Glutamatergic neuron (in vitro differentiated cells): Measurements from ENCODE around the gene DEFB116. TPM values are rescaled to one million over a fixed set of nuclear protein-coding genes. Genes with fewer than 3 reads are reported as not detected.

Experiments
- DNase-seq: peaks from one replicate; pipeline ENCODE4 v3.0.0; 2022
- H3K27ac Mint-ChIP-seq: one replicate; pipeline ENCODE4 v1.8.0; 2020; ENCODE audit warnings: mild to moderate bottlenecking, mixed read lengths, inconsistent platforms; ENCODE audit not compliant: unreplicated experiment
- H3K27me3 Mint-ChIP-seq: one replicate; pipeline ENCODE4 v1.8.0; 2020; ENCODE audit warnings: mild to moderate bottlenecking, moderate library complexity, mixed read lengths, inconsistent platforms; ENCODE audit not compliant: unreplicated experiment
- H3K36me3 Mint-ChIP-seq: one replicate; pipeline ENCODE4 v1.8.0; 2020; ENCODE audit warnings: mild to moderate bottlenecking, mixed read lengths, inconsistent platforms; ENCODE audit not compliant: unreplicated experiment
- H3K4me1 Mint-ChIP-seq: one replicate; pipeline ENCODE4 v1.8.0; 2020; ENCODE audit warnings: mild to moderate bottlenecking, low read depth, mixed read lengths, inconsistent platforms; ENCODE audit not compliant: unreplicated experiment
- H3K4me3 Mint-ChIP-seq: one replicate; pipeline ENCODE4 v1.8.0; 2020; ENCODE audit warnings: mild to moderate bottlenecking, mixed read lengths, inconsistent platforms; ENCODE audit not compliant: unreplicated experiment
- H3K9me3 Mint-ChIP-seq: one replicate; pipeline ENCODE4 v1.8.0; 2020; ENCODE audit warnings: mild to moderate bottlenecking, moderate library complexity, mixed read lengths, inconsistent platforms; ENCODE audit not compliant: unreplicated experiment
- total RNA-seq: library from RNA; stranded (reverse); fragmentation: NEBNext Ultra II Directional; extraction: Animal tissue kit (Norgen Biotek cat#: 25700); gene quantifications from one replicate; pipeline ENCODE4 v1.2.1, GENCODE V29; 2021; ENCODE audit not compliant: unreplicated experiment
- TF ChIP-seq, protein P1 (sequence below): fragments of 200-600 bp; sonication (generic); IDR thresholded peaks from one replicate; pipeline ENCODE4 v1.5.0; 2021; ENCODE audit not compliant: partially characterized antibody, unreplicated experiment

The DEFB116 gene
- total RNA-seq, 1 donor from 2014 or later, result not detected

DNA sequence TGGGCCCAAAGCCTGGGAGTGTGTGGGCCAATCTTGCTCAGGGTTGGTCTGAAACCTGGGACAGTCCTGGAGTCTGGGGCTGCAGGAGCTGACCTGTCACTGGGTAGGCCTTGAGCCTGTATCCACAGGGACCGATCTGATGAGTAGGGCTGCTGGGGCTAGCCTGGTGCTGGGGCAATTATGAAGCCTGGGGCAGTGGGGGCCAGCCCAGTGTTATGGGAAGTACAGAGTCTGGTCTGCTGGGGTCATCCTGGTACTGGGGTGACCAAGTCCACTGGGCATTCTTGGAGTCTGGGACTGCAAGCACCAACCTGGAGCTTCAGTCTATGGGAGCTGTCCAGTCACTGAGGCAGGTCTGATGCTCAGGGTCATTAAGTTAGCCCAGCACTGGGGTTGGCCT, 30.2 kb downstream of the DEFB116 start:
- peaks cover 10% of the 10 kb centered on the region for H3K27me3 Mint-ChIP-seq
- H3K4me1 Mint-ChIP-seq, result no peaks in the 10 kb centered on the region
- TF ChIP-seq, protein P1, sequence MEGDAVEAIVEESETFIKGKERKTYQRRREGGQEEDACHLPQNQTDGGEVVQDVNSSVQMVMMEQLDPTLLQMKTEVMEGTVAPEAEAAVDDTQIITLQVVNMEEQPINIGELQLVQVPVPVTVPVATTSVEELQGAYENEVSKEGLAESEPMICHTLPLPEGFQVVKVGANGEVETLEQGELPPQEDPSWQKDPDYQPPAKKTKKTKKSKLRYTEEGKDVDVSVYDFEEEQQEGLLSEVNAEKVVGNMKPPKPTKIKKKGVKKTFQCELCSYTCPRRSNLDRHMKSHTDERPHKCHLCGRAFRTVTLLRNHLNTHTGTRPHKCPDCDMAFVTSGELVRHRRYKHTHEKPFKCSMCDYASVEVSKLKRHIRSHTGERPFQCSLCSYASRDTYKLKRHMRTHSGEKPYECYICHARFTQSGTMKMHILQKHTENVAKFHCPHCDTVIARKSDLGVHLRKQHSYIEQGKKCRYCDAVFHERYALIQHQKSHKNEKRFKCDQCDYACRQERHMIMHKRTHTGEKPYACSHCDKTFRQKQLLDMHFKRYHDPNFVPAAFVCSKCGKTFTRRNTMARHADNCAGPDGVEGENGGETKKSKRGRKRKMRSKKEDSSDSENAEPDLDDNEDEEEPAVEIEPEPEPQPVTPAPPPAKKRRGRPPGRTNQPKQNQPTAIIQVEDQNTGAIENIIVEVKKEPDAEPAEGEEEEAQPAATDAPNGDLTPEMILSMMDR, result no peak
- peaks cover 31% of the 10 kb centered on the region for H3K36me3 Mint-ChIP-seq
- no peak for DNase-seq
- no peak overlapping the region for H3K4me3 Mint-ChIP-seq
- H3K9me3 Mint-ChIP-seq, result peaks cover 42% of the 10 kb centered on the region
- H3K27ac Mint-ChIP-seq, result no peak overlapping the region

DNA sequence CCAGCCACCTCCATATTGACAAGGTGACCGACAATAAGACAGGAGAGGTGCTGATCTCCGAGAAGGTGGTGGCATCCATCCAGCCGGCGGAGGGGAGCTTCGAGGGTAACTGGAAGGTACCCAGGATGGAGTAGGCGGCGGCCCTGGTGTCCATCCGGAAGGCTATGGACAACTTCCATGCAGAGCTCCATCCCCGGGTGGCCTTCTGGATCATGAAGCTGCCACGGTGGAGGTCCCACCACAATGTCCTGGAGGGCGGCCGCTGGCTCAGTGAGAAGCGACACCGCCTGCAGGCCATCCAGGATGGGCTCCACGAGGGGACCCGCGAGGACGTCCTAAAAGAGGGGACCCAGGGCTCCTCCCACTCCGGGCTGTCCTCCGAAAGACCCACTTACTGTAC, 33.9 kb downstream of the DEFB116 start:
- Mint-ChIP-seq H3K4me1 (no peaks in the 10 kb centered on the region), H3K27ac (no peak overlapping the region), H3K9me3 (peaks cover 56% of the 10 kb centered on the region), H3K4me3 (no peak overlapping the region), H3K27me3 (peaks cover 20% of the 10 kb centered on the region), H3K36me3 (peaks cover 47% of the 10 kb centered on the region)
- no peak for DNase-seq
- TF ChIP-seq, protein P1, result no peak

DNA sequence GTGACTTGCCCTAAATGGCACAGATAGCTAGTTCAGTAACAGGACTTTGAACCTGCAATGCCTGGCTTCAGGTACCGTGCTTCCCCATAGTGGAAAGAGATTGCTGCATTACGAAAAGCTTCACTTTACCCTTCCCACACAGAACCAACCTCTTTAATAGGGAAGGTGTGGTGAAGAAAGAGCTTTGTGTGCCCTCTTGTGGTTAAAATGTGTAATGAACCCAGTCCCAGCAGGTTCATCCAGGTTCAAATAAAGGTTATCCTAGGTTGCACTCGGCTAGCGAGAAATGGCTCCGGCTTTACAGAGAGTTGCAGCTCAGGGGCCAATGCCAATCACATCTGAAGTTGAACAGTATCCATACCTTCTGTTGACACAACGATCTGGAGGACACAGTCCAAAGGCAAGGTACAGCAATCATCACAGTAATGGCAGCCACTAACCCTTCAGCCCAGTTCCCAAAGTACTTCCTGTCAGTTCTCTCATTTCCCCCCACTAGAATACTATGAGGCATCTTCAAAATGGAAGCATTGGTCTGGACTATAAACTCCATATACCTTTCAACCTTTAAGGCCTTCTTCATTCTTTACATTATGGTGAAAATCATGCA, 48.0 kb downstream of the DEFB116 start:
- no peak for DNase-seq
- peaks cover 42% of the 10 kb centered on the region for H3K36me3 Mint-ChIP-seq
- H3K4me3 Mint-ChIP-seq, result no peak overlapping the region
- peaks cover 24% of the 10 kb centered on the region for H3K9me3 Mint-ChIP-seq
- TF ChIP-seq, protein P1, result peak; percentile 77
- H3K4me1 Mint-ChIP-seq, result no peaks in the 10 kb centered on the region
- H3K27ac Mint-ChIP-seq, result no peak overlapping the region
- H3K27me3 Mint-ChIP-seq, result peaks cover 2% of the 10 kb centered on the region

DNA sequence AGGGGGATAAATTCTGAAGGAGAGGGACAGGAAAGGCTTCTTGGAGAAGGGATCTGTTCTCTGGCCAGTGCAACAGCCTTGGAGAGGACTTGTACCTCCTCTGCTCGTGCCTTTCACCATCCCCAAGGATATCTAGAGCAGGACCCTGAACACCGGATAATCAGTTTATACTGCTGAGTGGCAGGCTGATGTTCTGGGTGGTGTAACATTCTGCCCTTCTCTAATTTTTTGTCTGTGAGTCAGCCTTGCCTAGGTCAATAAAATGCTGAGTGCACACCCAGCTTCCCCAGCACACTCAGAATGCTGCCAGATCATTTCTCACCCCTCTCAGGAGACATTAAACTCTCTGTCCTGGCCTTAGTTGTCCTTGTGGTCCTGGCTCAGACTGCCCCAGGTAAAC, 51.0 kb downstream of the DEFB116 start, which contains the start of gene DEFB115:
Gene DEFB115 (plus strand): TSS at position 301 of the 400 bp plus-strand sequence. CDS start 0 bp downstream, at position 301.
- H3K27me3 Mint-ChIP-seq, result peaks cover 2% of the 10 kb centered on the region
- no peak for DNase-seq
- H3K36me3 Mint-ChIP-seq, result peaks cover 53% of the 10 kb centered on the region
- H3K4me3 Mint-ChIP-seq, result no peak within 1 kb of the TSS
- TF ChIP-seq, protein P1, result no peak
- H3K4me1 Mint-ChIP-seq, result no peaks in the 10 kb centered on the region
- peaks cover 14% of the 10 kb centered on the region for H3K9me3 Mint-ChIP-seq
- no peak within 1 kb of the TSS for H3K27ac Mint-ChIP-seq

DNA sequence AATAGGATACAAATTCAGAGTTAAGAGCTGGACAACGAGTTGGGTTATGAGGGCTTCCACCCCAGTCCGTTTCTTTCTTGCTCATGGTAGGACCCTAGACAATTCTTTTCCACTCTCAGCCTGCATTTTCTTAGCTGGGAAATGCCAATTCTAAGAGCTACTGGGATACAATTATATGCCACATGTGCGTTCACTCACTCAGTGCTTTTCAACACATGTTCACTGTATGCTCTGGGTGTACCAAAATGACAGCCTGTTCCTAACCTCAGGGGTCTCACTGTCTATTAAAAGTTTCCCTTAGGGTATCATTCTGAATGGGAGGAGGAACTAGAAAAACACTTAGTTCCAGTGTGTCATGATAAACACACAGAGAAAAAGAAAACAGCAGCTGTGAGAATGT, 51.4 kb downstream of the DEFB116 start:
- H3K27ac Mint-ChIP-seq, result no peak overlapping the region
- DNase-seq, result no peak
- H3K4me3 Mint-ChIP-seq, result no peak overlapping the region
- H3K36me3 Mint-ChIP-seq, result peaks cover 54% of the 10 kb centered on the region
- peaks cover 14% of the 10 kb centered on the region for H3K9me3 Mint-ChIP-seq
- H3K4me1 Mint-ChIP-seq, result no peaks in the 10 kb centered on the region
- TF ChIP-seq, protein P1, result no peak
- H3K27me3 Mint-ChIP-seq, result peaks cover 2% of the 10 kb centered on the region
